Measurements from ENCODE around the gene SETD3. TPM values are rescaled to one million over a fixed set of nuclear protein-coding genes. Genes with fewer than 3 reads are reported as not detected.

Gene SETD3
- total and polyA plus RNA-seq, 2 of the 8 experiments (the other 6 are each of a cell fraction or from before 2014, with no cell fraction given) = 24.0 to 64.0 TPM

DNA sequence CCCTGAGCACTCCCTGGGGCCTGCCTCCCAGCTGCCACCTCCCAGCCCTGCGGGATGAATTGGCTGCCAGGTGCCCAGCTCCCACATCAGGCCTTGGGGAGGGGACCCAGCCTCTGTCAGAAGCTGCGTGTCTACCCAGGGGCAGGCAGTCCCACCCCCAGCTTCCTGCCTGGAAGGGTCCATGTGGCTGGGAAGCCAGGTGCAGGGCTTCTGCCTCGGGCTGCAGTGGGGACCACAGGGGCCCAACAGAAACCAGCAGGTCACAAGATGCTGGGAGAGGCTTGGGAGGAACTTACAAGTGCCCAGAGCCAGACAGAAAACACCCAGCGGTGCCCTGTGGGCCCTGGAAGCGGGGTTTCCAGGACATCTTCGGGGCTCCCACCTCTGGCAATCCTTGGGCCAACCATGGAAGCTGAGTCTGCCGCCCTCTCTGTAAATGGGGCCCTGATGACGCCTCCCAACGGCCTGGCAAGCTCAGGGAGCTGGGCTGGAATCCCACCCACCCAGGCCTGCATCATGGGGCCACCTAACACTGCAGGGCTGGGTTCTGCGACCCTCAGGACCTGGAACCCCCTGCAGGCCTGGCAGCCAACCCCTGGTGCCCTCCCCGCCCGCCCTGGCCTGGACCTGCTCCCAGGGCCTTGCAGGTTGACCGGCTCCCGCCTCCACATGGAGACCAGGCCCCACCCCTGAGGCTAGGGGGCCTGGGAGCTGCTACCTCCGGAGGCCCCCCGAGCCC is 37.2 kb upstream of the SETD3 start (continued):
- TF ChIP-seq, protein P1, sequence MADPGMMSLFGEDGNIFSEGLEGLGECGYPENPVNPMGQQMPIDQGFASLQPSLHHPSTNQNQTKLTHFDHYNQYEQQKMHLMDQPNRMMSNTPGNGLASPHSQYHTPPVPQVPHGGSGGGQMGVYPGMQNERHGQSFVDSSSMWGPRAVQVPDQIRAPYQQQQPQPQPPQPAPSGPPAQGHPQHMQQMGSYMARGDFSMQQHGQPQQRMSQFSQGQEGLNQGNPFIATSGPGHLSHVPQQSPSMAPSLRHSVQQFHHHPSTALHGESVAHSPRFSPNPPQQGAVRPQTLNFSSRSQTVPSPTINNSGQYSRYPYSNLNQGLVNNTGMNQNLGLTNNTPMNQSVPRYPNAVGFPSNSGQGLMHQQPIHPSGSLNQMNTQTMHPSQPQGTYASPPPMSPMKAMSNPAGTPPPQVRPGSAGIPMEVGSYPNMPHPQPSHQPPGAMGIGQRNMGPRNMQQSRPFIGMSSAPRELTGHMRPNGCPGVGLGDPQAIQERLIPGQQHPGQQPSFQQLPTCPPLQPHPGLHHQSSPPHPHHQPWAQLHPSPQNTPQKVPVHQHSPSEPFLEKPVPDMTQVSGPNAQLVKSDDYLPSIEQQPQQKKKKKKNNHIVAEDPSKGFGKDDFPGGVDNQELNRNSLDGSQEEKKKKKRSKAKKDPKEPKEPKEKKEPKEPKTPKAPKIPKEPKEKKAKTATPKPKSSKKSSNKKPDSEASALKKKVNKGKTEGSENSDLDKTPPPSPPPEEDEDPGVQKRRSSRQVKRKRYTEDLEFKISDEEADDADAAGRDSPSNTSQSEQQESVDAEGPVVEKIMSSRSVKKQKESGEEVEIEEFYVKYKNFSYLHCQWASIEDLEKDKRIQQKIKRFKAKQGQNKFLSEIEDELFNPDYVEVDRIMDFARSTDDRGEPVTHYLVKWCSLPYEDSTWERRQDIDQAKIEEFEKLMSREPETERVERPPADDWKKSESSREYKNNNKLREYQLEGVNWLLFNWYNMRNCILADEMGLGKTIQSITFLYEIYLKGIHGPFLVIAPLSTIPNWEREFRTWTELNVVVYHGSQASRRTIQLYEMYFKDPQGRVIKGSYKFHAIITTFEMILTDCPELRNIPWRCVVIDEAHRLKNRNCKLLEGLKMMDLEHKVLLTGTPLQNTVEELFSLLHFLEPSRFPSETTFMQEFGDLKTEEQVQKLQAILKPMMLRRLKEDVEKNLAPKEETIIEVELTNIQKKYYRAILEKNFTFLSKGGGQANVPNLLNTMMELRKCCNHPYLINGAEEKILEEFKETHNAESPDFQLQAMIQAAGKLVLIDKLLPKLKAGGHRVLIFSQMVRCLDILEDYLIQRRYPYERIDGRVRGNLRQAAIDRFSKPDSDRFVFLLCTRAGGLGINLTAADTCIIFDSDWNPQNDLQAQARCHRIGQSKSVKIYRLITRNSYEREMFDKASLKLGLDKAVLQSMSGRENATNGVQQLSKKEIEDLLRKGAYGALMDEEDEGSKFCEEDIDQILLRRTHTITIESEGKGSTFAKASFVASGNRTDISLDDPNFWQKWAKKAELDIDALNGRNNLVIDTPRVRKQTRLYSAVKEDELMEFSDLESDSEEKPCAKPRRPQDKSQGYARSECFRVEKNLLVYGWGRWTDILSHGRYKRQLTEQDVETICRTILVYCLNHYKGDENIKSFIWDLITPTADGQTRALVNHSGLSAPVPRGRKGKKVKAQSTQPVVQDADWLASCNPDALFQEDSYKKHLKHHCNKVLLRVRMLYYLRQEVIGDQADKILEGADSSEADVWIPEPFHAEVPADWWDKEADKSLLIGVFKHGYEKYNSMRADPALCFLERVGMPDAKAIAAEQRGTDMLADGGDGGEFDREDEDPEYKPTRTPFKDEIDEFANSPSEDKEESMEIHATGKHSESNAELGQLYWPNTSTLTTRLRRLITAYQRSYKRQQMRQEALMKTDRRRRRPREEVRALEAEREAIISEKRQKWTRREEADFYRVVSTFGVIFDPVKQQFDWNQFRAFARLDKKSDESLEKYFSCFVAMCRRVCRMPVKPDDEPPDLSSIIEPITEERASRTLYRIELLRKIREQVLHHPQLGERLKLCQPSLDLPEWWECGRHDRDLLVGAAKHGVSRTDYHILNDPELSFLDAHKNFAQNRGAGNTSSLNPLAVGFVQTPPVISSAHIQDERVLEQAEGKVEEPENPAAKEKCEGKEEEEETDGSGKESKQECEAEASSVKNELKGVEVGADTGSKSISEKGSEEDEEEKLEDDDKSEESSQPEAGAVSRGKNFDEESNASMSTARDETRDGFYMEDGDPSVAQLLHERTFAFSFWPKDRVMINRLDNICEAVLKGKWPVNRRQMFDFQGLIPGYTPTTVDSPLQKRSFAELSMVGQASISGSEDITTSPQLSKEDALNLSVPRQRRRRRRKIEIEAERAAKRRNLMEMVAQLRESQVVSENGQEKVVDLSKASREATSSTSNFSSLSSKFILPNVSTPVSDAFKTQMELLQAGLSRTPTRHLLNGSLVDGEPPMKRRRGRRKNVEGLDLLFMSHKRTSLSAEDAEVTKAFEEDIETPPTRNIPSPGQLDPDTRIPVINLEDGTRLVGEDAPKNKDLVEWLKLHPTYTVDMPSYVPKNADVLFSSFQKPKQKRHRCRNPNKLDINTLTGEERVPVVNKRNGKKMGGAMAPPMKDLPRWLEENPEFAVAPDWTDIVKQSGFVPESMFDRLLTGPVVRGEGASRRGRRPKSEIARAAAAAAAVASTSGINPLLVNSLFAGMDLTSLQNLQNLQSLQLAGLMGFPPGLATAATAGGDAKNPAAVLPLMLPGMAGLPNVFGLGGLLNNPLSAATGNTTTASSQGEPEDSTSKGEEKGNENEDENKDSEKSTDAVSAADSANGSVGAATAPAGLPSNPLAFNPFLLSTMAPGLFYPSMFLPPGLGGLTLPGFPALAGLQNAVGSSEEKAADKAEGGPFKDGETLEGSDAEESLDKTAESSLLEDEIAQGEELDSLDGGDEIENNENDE (IDR thresholded peaks at IDR 0.05; ENCODE audit: insufficient replicate concordance, low read length) = no peak

Data from H1 (cell line).